ENCODE results near the gene MICALL2.

Gene MICALL2

DNA sequence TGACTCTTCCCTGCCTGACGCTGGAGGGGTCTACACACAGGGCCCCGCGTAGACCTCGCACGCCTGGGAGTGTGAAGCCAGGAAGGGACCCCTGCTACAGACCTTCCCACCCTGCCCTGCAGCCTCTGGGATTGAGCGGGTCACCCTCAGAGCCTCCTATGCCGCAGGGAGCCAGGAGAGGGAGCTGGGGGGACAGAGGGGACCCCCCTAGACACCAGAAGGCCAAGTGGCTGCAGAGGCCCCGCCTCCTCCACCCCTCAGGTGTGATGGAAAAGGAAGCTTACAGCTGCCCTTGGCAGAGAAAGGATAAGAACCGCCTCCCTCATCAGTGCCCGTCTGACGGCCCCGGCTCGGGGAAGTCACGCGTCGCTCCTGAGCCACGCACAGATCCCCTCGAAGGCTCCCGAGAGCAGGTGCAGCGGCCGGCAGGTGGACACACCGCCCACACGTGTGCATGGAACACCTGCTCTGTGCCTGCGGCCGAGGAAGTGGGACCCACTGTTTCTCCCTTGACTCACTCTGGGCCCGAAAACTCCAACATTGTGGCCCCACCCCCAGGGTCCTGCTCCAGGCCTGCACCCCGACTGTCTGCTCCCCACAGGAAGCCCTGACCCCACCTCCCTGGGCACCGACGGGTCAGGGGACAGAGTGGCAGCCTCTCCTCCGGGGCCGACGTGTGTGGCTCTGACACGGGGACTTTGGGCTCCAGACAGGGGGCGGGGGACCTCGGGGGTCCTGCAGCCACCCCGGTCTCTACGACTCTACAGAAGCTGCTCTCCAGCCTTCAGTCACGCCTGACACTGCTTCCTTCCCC, 73.3 kb downstream of the MICALL2 start:
- Histone ChIP-seq H3K36me3 (ENCODE audit: control insufficient read depth, insufficient read depth, low read length) (no peaks in the 10 kb centered on the region), H3K4me3 (ENCODE audit: low read depth, low read length) (no peak overlapping the region), H3K27me3 (ENCODE audit: control insufficient read depth, insufficient read depth, low read length) (no peaks in the 10 kb centered on the region), H3K9ac (ENCODE audit: low read depth, low read length) (no peak overlapping the region), H3K9me3 (ENCODE audit: control insufficient read depth, insufficient read depth, low read length) (no peaks in the 10 kb centered on the region), H3K27ac (ENCODE audit: low read depth, low read length) (no peak overlapping the region), H3K4me1 (ENCODE audit: control insufficient read depth, insufficient read depth, low read length) (no peaks in the 10 kb centered on the region)

DNA sequence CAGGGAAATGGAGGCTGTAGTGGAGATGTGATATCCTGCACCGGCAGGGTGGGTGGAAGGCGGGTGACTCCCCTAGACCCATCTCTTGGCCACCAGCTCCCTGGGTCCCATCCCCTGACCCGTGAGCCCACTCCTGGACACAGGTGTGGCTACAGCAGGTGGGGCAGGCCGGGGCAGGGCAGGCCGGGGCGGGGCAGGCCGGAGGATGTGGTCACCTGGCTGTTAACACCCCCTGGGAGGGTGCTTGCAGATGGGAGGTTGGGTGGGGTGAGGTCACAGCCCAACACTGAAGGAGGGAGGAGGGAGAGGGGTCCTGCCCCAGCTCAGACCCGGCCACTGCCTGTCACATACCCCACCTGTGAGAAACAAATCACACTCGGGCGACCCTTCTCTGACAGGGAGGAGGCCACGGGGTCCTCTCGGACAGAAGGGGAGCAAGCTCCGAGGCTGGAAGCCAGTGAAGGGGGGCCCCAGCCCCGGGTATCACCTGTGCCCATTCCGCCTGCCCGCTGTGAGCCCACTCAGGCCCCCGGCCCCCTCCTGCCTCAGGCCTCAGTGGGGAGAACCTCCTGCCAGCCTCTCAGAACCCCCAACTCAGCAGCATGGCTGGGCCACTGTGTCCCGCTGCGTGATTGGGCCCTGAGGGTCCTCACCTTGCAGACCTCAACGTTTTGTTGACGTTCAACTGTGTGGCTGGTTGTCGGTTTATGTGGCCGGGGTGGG, 74.0 kb downstream of the MICALL2 start:
- Histone ChIP-seq H3K9me3 (ENCODE audit: control insufficient read depth, insufficient read depth, low read length) (no peaks in the 10 kb centered on the region), H3K9ac (ENCODE audit: low read depth, low read length) (no peak overlapping the region), H3K4me1 (ENCODE audit: control insufficient read depth, insufficient read depth, low read length) (no peaks in the 10 kb centered on the region), H3K27ac (ENCODE audit: low read depth, low read length) (no peak overlapping the region), H3K27me3 (ENCODE audit: control insufficient read depth, insufficient read depth, low read length) (no peaks in the 10 kb centered on the region), H3K4me3 (ENCODE audit: low read depth, low read length) (no peak overlapping the region), H3K36me3 (ENCODE audit: control insufficient read depth, insufficient read depth, low read length) (no peaks in the 10 kb centered on the region)
